ENCODE measurements around the gene ATF4.

- TF ChIP-seq POLR2AphosphoS5 (IDR thresholded peaks at IDR 0.05; ENCODE audit: insufficient read depth in 1 of 2, low read depth in 1 of 2) (no peak), POLR2A (IDR thresholded peaks at IDR 0.05) (no peak), CTCF (IDR thresholded peaks at IDR 0.05) (no peak)
These were observed 39.8 kb downstream of the ATF4 start for GRCh38 chr22:39560127-39560526.

All from vagina (tissue), 2 donors.